GM12878 (cell line): ENCODE data around the gene POFUT2. TPM values are rescaled to one million over a fixed set of nuclear protein-coding genes. Genes with fewer than 3 reads are reported as not detected.

Source experiments
- ATAC-seq: fragments of 200-7000 bp; cut with Tn5 transposase; 3 replicates; pipeline ENCODE4 v1.9.1; 2020; ENCODE audit warnings: mild to moderate bottlenecking, moderate library complexity
- BruUV-seq: library from RNA; stranded (reverse); fragments of 400-500 nt; replicated peaks from 2 replicates; lab custom pipeline; 2021; lab: Mats Ljungman, UMichigan
- CTCF ChIA-PET: fragments of 300-600 bp; sonication (Branson Sonifier 250); formaldehyde crosslinking; extraction: SDS; loops from one replicate; lab custom pipeline; 2021; ENCODE audit warnings: inconsistent platforms; lab: Yijun Ruan, JAX
- POLR2A ChIA-PET: fragments of 350-600 bp; formaldehyde crosslinking; extraction: SDS; loops from one replicate; lab custom pipeline; 2021; ENCODE audit warnings: inconsistent platforms; lab: Charles Lee
- RAD21 ChIA-PET: fragments of 300-600 bp; sonication (Branson Sonifier 250); formaldehyde crosslinking; loops from one replicate; lab custom pipeline; 2023; ENCODE audit warnings: antibody characterized with exemption; ENCODE audit not compliant: unreplicated experiment; lab: Charles Lee
- SMC1A ChIA-PET: fragments of 300-600 bp; sonication (Branson Sonifier 250); formaldehyde crosslinking; loops from one replicate; lab custom pipeline; 2023; ENCODE audit not compliant: unreplicated experiment, uncharacterized antibody; lab: Charles Lee
- DNase-seq: peaks from one replicate; pipeline ENCODE4 v3.0.0-alpha.2; 2011; ENCODE audit warnings: low read depth, low spot score
- FAIRE-seq: peaks from 3 replicates; lab custom pipeline; 2011; peaks lifted over from hg19 to GRCh38; lab: Jason Lieb, UNC
- H2AFZ ChIP-seq: 2 replicates; pipeline ENCODE4 v1.6.0; 2011; ENCODE audit warnings: low read depth, low read length, control low read depth; ENCODE audit not compliant: control insufficient read depth
- H3K27ac ChIP-seq: 2 replicates; pipeline ENCODE4 v1.5.1; 2011; ENCODE audit warnings: control low read depth; ENCODE audit not compliant: control insufficient read depth, insufficient read depth
- H3K27me3 ChIP-seq, 2 experiments: replicated peaks in 1 of 2; 2 replicates each; pipeline versions ENCODE4 v1.6.0 to v1.6.1; 2011; ENCODE audit warnings: low read length in 1 of 2; ENCODE audit not compliant: control insufficient read depth in 2 of 2, insufficient read depth in 2 of 2
- H3K36me3 ChIP-seq, 2 experiments: 2 replicates each; pipeline ENCODE4 v1.5.1; 2011; ENCODE audit warnings: low read length in 1 of 2; ENCODE audit not compliant: control insufficient read depth in 2 of 2, insufficient read depth in 2 of 2
- H3K4me1 ChIP-seq: 2 replicates; pipeline ENCODE4 v1.6.1; 2011; ENCODE audit warnings: mild to moderate bottlenecking, low read length, moderate library complexity, mixed read lengths; ENCODE audit not compliant: control insufficient read depth, insufficient read depth
- H3K4me2 ChIP-seq: 2 replicates; pipeline ENCODE4 v1.6.0; 2011; ENCODE audit warnings: control low read depth; ENCODE audit not compliant: control insufficient read depth, insufficient read depth
- H3K4me3 ChIP-seq: fragments of 200-600 bp; sonication (generic); 2 replicates; pipeline ENCODE4 v1.5.1; 2016
- H3K79me2 ChIP-seq: 2 replicates; pipeline ENCODE4 v1.6.0; 2011; ENCODE audit warnings: low read length; ENCODE audit not compliant: control insufficient read depth, insufficient read depth
- H3K9ac ChIP-seq: 2 replicates; pipeline ENCODE4 v1.8.0; 2011; ENCODE audit warnings: low read length, control low read depth, mixed read lengths; ENCODE audit not compliant: control insufficient read depth, insufficient read depth
- H3K9me3 ChIP-seq: replicated peaks from 3 replicates; pipeline ENCODE4 v1.5.1; 2011; ENCODE audit warnings: mild to moderate bottlenecking, low read length; ENCODE audit not compliant: control insufficient read depth, insufficient read depth
- H4K20me1 ChIP-seq: 2 replicates; pipeline ENCODE4 v1.6.0; 2011; ENCODE audit not compliant: control insufficient read depth, insufficient read depth
- BHLHE40 ChIP-seq, 2 experiments: fragments of 450-650 bp in 1 of 2; IDR thresholded peaks; 2 replicates each; pipeline ENCODE4 v1.6.1; 2011 to 2017; ENCODE audit warnings: low read depth in 2 of 2, borderline replicate concordance in 1 of 2, improper control_type of control experiment in 1 of 2, low read length in 1 of 2, mild to moderate bottlenecking in 1 of 2
- IKZF2 ChIP-seq, 2 experiments: fragments of 450-650 bp; IDR thresholded peaks; 2 replicates each; pipeline ENCODE4 v1.6.1; 2017; ENCODE audit warnings: mild to moderate bottlenecking in 2 of 2, moderate library complexity in 2 of 2
- IRF4 ChIP-seq: IDR thresholded peaks from 2 replicates; pipeline ENCODE4 v1.6.1; 2011; ENCODE audit warnings: low read depth, low read length
- KDM1A ChIP-seq: fragments of 200-600 bp; sonication (generic); IDR thresholded peaks from 2 replicates; pipeline ENCODE4 v1.6.1; 2016; ENCODE audit warnings: borderline replicate concordance
- NR2F1 ChIP-seq: fragments of 450-650 bp; conservative IDR thresholded peaks from 2 replicates; pipeline ENCODE4 v1.6.1; 2017; ENCODE audit warnings: mild to moderate bottlenecking
- SIX5 ChIP-seq: IDR thresholded peaks from 2 replicates; pipeline ENCODE4 v1.6.1; 2011; ENCODE audit warnings: mild to moderate bottlenecking, low read depth, low read length, moderate library complexity; ENCODE audit not compliant: severe bottlenecking
- SPI1 ChIP-seq: IDR thresholded peaks from 2 replicates; pipeline ENCODE4 v1.6.1; 2011; ENCODE audit warnings: low read depth, mild to moderate bottlenecking, low read length, moderate library complexity, borderline replicate concordance; ENCODE audit not compliant: insufficient read depth
- ZNF622 ChIP-seq: fragments of 450-650 bp; IDR thresholded peaks from 2 replicates; pipeline ENCODE4 v1.6.1; 2017; ENCODE audit warnings: mild to moderate bottlenecking, inconsistent platforms
- ZSCAN29 ChIP-seq: fragments of 450-650 bp; IDR thresholded peaks from 2 replicates; pipeline ENCODE4 v1.6.1; 2017; ENCODE audit warnings: mild to moderate bottlenecking, moderate library complexity
- WGBS: methylation state at CpG from one replicate; pipeline ENCODE4 v1.1.6; 2016; ENCODE audit warnings: low lambda C conversion rate; ENCODE audit not compliant: insufficient replicate concordance, insufficient coverage; ENCODE audit errors: missing lambda C conversion rate; 5-methylcytosine and 5-hydroxymethylcytosine counted together
- in situ Hi-C: fragments of 300-500 bp; cut with MboI; formaldehyde crosslinking; loops from 9 replicates; pipeline ENCODE4 v1.14.3; 2018; ENCODE audit warnings: mixed read lengths
- intact Hi-C: fragments of 100-400 bp; cut with micrococcal nuclease; formaldehyde crosslinking; loops from one replicate; pipeline ENCODE4 v1.14.2; 2022; ENCODE audit not compliant: unreplicated experiment
- polyA plus RNA-seq, 11 experiments: library from polyadenylated mRNA; depleted of rRNA in 4 of 11; unstranded in 6 of 11; stranded (reverse) in 5 of 11; fragments of >200 nt; fragmentation: Nextera tagmentation in 4 of 11; fragmentation: Illumina TruSeq in 1 of 11; extraction: Ambion mirVana in 4 of 11; extraction: Trizol in 1 of 11; gene quantifications; 1 replicate in 1 of 11; 2 replicates in 10 of 11; pipeline versions ENCODE4 v1.2.1 to v1.2.3, GENCODE V29; 2011 to 2016; ENCODE audit warnings: inconsistent platforms in 2 of 11, missing spikeins in 2 of 11, low read depth in 1 of 11
- total RNA-seq, 4 experiments: library from RNA; depleted of rRNA in 3 of 4; stranded (reverse); fragments of >200 nt in 3 of 4; fragmentation: Illumina TruSeq in 1 of 4; extraction: Trizol in 1 of 4; gene quantifications; 2 replicates each; pipeline versions ENCODE4 v1.2.1 to v1.2.3, GENCODE V29; 2013 to 2021
- TF ChIP-seq, protein P1 (sequence below): fragments of 150-350 bp; IDR thresholded peaks from 2 replicates; pipeline ENCODE4 v1.6.1; 2014; ENCODE audit warnings: mild to moderate bottlenecking, low read depth, low read length
- TF ChIP-seq, protein P2 (sequence below): fragments of 450-650 bp; IDR thresholded peaks from 2 replicates; pipeline ENCODE4 v1.6.1; 2016; ENCODE audit warnings: mild to moderate bottlenecking

POFUT2 gene
- total and polyA plus RNA-seq, 10 of the 15 experiments (the other 5 are each of a cell fraction or from before 2014, with no cell fraction given), result 1.2 to 15.1 (median 6.8) TPM

DNA sequence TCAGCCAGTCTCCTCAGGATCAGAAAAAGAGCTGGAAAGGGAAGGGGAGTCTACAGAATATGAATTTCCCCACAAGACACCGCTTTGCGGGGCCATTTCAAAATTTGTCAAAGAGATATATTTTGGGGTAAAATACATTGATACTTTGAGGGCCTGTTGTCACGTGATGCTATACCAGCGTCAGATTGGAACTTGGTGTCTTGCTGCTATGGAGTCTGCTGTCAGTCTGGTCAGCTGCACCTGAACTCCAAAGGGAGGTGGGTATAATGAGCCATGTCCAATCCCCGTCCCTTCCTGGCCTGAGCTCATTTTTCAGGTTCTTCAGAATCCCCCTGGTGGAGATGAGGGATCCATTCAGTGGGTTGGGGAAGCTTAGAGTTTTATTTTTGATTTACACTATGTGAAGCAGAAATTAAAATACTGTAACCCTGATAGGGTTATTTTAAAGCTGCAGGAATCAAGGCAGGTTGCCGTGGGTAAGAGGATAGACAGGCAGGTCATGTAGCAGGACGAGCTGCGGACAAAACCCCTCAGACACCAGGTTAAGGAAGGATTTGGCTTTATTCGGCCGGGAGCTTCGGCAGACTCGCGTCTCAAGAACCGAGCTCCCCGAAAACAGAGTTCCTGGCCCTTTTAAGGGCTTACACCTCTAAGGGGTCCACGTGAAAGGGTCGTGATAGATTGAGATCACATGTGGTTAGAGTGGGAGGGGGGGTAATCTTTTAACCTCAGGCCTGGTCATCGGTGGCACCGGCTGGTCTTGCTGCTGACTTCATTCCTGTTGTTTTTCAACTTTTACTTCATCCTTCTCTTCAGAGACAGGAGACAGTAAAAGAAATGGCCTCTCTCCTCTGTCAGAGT is 2.2 kb upstream of the POFUT2 start (continued):
- no peak for TF ChIP-seq NR2F1
- TF ChIP-seq ZNF622, result no peak
- no peak for TF ChIP-seq KDM1A
- TF ChIP-seq SPI1, result no peak
- TF ChIP-seq, protein P1, sequence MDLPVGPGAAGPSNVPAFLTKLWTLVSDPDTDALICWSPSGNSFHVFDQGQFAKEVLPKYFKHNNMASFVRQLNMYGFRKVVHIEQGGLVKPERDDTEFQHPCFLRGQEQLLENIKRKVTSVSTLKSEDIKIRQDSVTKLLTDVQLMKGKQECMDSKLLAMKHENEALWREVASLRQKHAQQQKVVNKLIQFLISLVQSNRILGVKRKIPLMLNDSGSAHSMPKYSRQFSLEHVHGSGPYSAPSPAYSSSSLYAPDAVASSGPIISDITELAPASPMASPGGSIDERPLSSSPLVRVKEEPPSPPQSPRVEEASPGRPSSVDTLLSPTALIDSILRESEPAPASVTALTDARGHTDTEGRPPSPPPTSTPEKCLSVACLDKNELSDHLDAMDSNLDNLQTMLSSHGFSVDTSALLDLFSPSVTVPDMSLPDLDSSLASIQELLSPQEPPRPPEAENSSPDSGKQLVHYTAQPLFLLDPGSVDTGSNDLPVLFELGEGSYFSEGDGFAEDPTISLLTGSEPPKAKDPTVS, result no peak
- no peak for TF ChIP-seq BHLHE40 (IDR thresholded peaks at IDR 0.05; ENCODE audit: borderline replicate concordance in 1 of 2, low read depth in 2 of 2, low read length in 1 of 2)

DNA sequence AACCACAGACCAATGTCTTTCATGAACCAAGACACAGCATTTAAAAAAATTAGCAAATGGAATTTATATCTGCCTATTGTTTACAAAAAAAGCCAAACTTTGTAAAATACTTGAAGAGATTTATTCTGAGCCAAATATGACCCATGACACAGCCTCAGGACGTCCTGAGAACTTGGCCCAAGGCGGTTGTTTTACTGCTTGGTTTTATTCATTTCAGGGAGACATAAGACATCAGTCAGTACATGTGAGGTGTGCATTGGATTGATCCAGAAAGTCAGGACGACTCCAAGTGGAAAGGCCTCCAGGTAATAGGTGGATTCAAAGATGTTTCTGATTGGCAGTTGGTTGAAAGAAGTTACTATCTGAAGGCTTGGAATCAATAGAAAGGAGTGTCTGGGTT is 1.4 kb upstream of the POFUT2 start:
- DNase-seq, result no peak

More for the DNA sequence above, 1.4 kb upstream of the POFUT2 start:
- TSS peak; percentile 73 for BruUV-seq
- in situ Hi-C loops, result no loop called here
- no peak for FAIRE-seq
- TF ChIP-seq, protein P2, sequence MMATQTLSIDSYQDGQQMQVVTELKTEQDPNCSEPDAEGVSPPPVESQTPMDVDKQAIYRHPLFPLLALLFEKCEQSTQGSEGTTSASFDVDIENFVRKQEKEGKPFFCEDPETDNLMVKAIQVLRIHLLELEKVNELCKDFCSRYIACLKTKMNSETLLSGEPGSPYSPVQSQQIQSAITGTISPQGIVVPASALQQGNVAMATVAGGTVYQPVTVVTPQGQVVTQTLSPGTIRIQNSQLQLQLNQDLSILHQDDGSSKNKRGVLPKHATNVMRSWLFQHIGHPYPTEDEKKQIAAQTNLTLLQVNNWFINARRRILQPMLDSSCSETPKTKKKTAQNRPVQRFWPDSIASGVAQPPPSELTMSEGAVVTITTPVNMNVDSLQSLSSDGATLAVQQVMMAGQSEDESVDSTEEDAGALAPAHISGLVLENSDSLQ, result no peak
- TF ChIP-seq IRF4 (no peak), ZSCAN29 (no peak), SIX5 (no peak), IKZF2 (IDR thresholded peaks at IDR 0.05) (no peak)
- 69% methylated on average over 3 of the region's 3 CpGs for WGBS
- Histone ChIP-seq H2AFZ (no peak overlapping the region), H3K9me3 (no peaks in the 10 kb centered on the region), H3K36me3 (peaks cover 0 to 2% of the 10 kb centered on the region in 2 experiments; a peak in 2 of 4 replicates), H3K9ac (no peak overlapping the region), H3K4me3 (no peak overlapping the region), H4K20me1 (no peaks in the 10 kb centered on the region), H3K79me2 (peaks cover 4% of the 10 kb centered on the region), H3K4me2 (no peak overlapping the region), H3K27ac (no peak overlapping the region), H3K4me1 (0 out of 2 replicates have a peak, but pooled peaks cover 5% of the 10 kb centered on the region), H3K27me3 (no peaks in the 10 kb centered on the region)
- SMC1A ChIA-PET, result interaction anchor here (1.1 to 4.8 kb wide), 6 partner anchors 11 to 267 kb away, joined by 3 to 23 read pairs (median 4); no protein-coding TSS in a partner anchor
- intact Hi-C loops, result loop anchor here (5.0 kb wide), 2 partner anchors 147 to 303 kb away; no protein-coding TSS in a partner anchor
- CTCF ChIA-PET, result interaction anchor here (0.9 to 8.2 kb wide), 5 partner anchors 20 to 533 kb away, joined by 3 to 87 read pairs (median 6); no protein-coding TSS in a partner anchor
- RAD21 ChIA-PET, result interaction anchor here (0.9 kb wide), 1 partner anchor 136 kb away, joined by 3 read pairs; no protein-coding TSS in a partner anchor
- ATAC-seq, result no peak
- POLR2A ChIA-PET, result no interaction called here
